Loucy (cell line): ENCODE results near the gene SLC27A5.

ENCODE experiments used
- CTCF ChIP-seq: fragments of 200-600 bp; sonication (generic); conservative IDR thresholded peaks from 2 replicates; pipeline ENCODE4 v1.5.1; 2014; ENCODE audit warnings: mild to moderate bottlenecking, antibody characterized with exemption, low read length
- EZH2phosphoT487 ChIP-seq: fragments of 200-600 bp; IDR thresholded peaks from 2 replicates; pipeline ENCODE4 v1.6.1; 2018; ENCODE audit warnings: antibody characterized with exemption, mild to moderate bottlenecking, moderate library complexity, borderline replicate concordance

DNA sequence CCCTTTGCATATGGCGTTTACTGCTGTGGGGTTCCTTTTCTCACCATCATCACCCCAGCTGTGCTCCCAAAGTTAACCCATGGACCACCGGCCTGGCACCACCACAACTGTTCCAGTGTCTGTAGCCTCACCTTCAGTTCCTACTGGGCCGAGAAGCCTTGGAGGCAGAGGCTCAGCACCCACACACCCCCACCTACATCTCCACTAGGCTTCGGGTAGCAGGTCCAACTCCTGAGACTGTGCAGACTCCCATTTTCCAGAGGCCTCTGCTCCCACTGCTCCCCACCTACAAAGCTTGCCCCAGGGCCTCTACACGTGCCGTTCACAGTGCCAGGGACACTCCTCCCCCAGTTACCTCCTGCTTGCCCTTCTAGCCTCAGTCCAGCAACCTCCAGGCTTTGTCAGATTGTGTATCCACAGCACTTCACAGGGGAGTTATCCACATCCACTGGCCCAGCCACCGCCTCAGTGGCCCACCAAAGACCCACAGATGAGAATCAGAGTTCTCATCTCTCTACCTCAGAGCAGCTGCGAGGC lies 14.1 kb downstream of the SLC27A5 start:
- TF ChIP-seq CTCF = no peak
- TF ChIP-seq EZH2phosphoT487 = no peak
